Epithelial cell of esophagus (primary cell): ENCODE measurements around the gene HDAC4.

Experiments used
- DNase-seq: peaks from one replicate; pipeline ENCODE4 v3.0.0; 2010; ENCODE audit warnings: low read depth
- H3K4me3 ChIP-seq: 2 replicates; pipeline ENCODE4 v1.5.1; 2011; ENCODE audit warnings: mild to moderate bottlenecking, low read length, control low read depth
- TF ChIP-seq, protein P1 (sequence below): IDR thresholded peaks from 2 replicates; pipeline ENCODE4 v1.5.1; 2011; ENCODE audit warnings: low read depth, mild to moderate bottlenecking, low read length, control low read depth, inconsistent platforms; ENCODE audit not compliant: insufficient read depth; ENCODE audit errors: missing control alignments

HDAC4 gene

DNA sequence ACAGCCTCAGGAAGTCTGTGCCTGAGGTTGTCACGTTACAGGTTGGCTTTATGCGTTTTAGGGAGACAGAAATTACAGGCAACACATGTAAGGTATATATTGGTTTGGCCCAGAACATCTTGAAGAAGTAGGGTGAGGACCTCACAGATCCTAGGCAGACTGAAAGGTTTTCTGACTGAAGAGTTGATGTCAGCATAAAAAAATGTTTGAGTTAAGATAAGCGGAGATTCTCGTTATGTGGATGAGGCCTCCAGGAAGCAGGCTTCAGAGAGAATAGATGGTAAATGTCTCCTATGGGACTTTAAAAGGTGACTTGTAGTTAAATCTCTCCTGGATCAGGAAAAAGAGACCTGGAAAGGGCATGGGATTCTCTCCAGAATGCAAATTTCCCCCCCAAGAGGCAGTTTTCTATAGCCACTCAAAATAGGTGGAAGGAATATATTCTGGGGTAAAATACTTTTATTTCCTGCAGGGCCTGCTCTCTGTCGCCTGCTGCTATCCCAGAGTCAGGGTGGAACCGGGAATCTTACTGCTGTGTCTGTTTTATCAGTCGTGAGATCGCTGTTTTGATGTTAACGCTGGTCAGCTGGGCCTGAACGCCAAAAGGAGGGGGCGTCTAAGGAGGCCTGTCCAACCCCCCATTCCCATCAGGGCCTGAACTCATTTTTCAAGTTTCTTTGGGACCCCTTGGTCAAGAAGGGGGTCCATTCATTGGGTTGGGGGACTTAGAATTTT lies 171.1 kb downstream of the HDAC4 start:
- H3K4me3 ChIP-seq: no peak overlapping the region
- no peak for DNase-seq
- TF ChIP-seq, protein P1, sequence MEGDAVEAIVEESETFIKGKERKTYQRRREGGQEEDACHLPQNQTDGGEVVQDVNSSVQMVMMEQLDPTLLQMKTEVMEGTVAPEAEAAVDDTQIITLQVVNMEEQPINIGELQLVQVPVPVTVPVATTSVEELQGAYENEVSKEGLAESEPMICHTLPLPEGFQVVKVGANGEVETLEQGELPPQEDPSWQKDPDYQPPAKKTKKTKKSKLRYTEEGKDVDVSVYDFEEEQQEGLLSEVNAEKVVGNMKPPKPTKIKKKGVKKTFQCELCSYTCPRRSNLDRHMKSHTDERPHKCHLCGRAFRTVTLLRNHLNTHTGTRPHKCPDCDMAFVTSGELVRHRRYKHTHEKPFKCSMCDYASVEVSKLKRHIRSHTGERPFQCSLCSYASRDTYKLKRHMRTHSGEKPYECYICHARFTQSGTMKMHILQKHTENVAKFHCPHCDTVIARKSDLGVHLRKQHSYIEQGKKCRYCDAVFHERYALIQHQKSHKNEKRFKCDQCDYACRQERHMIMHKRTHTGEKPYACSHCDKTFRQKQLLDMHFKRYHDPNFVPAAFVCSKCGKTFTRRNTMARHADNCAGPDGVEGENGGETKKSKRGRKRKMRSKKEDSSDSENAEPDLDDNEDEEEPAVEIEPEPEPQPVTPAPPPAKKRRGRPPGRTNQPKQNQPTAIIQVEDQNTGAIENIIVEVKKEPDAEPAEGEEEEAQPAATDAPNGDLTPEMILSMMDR: no peak

DNA sequence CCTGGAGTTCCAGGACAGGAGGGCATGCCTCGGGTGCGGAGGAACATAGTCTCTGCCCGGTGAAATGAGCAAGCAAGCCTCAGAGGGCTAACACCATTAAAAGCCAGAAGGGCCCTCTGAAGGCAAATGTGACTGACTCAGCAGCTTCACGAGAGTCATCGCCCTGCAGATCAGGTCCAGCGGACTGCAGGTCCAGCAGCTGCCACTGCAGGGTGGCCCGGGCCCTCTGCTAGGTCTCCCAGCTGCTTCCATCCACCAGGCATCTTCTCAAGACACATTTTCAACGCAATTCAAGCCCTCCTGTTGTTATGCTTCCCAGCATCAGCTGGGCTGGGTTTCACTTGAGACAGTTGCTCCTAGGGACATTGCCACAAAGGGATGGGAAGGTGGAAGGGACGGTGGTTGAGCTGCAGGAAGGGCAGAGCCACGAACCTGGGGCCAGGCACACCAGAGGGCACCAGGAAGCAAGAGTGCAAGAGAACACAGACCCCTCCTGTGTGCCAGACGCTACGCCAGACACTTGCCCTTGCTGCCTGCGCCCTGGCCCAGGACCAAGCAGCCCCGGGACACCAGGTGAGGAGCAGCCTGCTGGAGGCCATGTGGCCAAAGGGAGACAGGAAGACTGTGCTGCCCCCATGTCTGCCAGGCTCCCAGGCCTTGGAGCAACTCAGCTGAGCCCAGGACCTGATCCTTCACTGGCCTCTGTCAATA lies 173.0 kb downstream of the HDAC4 start:
- no peak for DNase-seq
- H3K4me3 ChIP-seq: no peak overlapping the region
- TF ChIP-seq, protein P1: no peak

DNA sequence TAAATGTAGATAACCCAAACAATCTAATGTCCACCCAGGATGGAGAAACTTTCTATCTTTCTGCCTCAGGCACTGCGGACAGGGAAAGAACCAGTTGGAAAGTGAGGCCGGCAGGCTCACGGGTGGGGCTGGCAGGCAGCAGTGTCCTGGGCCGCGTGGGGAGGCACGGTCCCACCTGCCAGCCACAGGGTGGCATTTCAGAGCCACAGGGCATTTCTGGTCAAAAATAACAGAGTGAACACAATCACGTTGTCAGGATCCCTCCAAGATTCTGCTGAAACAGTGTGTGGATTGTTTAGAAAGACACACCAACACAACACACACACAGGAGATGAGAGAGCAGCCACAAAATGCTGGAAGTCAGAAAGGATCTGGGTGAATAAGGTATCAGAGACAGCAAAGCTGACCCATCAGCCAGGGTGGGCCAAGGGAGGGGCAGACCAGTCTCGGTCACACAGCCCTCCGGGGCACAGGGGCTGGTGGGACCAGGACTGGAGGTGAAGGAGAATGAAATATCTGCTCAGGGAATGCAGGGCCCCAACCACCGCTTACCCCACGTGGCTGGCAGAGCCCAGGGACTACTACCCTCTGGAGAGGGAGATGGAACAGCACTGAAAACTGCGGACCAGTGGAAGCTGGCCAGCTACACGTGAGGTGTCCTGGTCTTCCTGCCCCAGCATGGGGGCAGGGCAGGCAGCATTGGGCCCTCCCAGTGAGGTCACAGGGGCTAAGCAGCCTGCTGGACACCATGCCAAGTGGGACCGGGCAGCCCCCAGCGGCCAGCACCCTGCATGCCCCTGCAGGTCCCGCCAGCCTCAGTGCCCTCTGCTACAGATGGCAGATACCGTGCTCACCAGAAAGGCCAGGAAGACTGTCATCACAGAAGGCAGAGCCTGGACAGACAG lies 173.9 kb downstream of the HDAC4 start:
- TF ChIP-seq, protein P1: no peak
- H3K4me3 ChIP-seq: no peak overlapping the region
- no peak for DNase-seq

DNA sequence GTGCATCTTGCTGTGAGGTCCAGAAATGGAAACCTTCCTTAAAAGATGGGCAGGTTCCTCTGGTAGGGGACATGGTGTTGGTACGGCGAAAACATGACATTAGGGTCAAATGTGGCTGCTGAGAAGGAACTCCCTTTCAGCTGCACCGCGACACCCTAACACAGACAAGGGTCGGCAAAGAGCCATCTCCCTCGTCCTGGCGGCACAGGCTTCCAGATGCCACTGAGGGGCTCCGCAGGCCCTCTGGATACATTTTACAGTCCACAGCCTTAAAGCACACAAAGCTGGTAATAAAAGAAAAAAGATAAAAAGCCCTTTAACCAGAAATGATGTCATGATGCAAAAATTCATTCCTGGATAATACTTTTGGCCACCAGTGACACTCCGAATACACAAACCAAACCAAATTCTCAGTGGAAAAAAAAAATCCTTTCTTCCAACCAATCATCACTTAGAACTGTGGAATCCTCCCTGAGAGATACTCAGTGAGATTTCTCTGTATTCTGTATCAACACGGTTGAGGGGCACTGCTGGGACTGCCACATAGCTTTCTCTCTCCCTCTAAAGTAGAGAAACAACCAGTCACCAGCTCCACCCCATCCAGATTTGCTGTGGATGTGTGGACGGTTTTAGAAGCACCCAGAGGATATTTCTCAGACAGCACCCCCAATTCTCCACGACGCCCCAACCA lies 174.8 kb downstream of the HDAC4 start:
- no peak overlapping the region for H3K4me3 ChIP-seq
- TF ChIP-seq, protein P1: no peak
- no peak for DNase-seq

DNA sequence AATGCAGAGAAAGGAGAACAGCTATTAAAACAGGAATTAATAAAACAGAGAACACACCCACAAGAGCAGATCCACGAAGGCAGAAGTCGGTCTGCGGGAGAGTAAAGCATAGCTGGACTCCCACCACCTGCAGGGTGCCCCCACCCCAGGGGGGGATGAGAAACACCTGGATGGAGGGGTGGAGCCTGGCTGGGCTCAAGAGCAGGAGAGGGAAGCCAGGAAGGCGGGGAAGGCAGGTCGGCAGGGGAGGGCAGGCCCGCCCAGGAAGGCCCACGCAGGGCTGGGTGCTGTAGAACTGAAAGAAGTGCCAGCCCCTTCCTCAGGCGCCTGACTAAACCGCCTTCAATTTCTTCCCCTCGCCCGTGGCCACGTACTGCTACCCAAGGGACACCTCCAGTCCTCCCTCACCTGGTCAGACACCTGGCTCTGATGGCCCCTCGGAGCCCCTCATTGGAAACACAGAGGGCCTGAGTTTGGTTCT lies 175.4 kb downstream of the HDAC4 start:
- no peak for DNase-seq

DNA sequence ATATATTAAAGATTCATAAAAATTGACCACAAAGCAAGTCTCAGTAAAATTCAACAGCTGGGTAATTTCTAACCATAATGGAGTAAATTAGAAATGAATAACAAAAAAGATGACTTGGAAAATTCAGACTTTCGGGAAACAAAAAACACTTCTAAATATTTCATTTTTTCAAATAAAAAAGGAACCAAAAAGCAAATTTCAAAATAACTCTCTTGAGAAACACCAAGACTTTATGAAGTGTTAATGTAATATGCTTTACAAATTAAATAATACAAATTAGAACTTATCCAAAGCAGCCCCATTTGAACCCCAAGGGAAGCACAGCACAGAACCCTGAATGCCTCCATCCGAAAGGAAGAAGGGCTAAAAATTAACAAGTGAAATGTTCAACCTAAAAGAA lies 175.9 kb downstream of the HDAC4 start:
- no peak overlapping the region for H3K4me3 ChIP-seq
- TF ChIP-seq, protein P1: no peak
- no peak for DNase-seq

More for the DNA sequence above, 175.4 kb downstream of the HDAC4 start:
- TF ChIP-seq, protein P1: no peak
- no peak overlapping the region for H3K4me3 ChIP-seq
